ENCODE results near the gene NCKAP5.
"Not testable (repeated sequence)": the region's sequence is repeated elsewhere in the genome, so short reads cannot be mapped to it uniquely, and the experiment has no call there.

The NCKAP5 gene

DNA sequence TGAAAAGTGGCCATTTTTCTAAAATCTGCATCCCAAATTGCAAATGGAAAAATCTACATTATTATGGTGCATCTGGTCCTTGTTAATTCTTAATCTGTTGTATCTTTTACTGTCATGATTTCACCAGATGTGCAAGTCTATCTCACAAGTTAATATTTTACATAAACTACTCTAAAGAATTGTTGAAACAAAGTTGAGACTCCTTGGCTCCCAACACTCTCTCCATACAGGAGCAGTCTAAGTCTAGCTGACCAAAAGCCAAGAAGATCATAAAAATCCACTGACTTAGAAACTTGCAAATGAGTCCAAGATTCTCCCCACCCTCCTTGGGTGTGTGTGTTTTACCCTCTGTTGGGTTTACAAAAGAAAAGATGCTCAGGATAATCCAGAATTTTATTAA lies 85.1 kb downstream of the NCKAP5 start:
- DNase-seq (ENCODE audit: low read depth) = no peak
- H3K4me3 ChIP-seq (ENCODE audit: control insufficient read depth, low read depth, low read length) = no peak overlapping the region
- TF ChIP-seq, protein P1, sequence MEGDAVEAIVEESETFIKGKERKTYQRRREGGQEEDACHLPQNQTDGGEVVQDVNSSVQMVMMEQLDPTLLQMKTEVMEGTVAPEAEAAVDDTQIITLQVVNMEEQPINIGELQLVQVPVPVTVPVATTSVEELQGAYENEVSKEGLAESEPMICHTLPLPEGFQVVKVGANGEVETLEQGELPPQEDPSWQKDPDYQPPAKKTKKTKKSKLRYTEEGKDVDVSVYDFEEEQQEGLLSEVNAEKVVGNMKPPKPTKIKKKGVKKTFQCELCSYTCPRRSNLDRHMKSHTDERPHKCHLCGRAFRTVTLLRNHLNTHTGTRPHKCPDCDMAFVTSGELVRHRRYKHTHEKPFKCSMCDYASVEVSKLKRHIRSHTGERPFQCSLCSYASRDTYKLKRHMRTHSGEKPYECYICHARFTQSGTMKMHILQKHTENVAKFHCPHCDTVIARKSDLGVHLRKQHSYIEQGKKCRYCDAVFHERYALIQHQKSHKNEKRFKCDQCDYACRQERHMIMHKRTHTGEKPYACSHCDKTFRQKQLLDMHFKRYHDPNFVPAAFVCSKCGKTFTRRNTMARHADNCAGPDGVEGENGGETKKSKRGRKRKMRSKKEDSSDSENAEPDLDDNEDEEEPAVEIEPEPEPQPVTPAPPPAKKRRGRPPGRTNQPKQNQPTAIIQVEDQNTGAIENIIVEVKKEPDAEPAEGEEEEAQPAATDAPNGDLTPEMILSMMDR (IDR thresholded peaks at IDR 0.05; ENCODE audit: control insufficient read depth, insufficient read depth, low read depth, low read length, missing control alignments) = no peak

DNA sequence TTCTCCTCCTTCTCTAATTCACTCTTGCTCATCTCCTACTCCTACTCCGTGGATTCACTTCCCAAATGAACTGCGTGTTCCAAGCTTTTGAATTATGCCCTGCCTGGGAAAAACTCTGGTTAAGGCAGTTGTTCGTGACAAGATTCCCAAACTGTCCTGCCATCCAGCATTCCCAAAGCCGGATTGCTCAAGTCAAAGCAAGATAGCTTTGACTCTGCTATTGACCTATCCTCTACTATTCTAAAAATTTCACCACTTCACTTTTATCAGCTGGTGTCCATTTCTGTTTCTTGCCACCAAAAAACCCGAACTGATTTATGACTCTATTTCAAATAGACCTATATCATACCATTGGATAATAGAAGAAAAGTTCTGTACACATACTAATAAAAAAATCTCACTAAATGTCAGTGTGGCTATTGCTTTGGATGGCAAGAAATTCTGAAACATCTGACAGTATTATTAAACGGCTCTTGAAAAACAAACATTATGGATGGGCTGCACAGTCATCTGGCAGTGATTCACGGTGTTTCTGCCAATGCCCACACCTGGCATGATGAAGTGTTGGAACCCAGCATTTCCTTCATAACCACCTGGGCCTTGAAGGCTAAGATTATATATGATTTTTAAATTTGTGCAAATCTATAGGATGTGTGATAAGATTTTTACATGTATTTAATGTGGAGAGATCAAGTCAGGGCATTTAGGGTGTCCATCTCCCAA lies 87.4 kb downstream of the NCKAP5 start:
- H3K4me3 ChIP-seq (ENCODE audit: control insufficient read depth, low read depth, low read length) = no peak overlapping the region
- TF ChIP-seq, protein P1 (IDR thresholded peaks at IDR 0.05; ENCODE audit: control insufficient read depth, insufficient read depth, low read depth, low read length, missing control alignments) = no peak
- DNase-seq (ENCODE audit: low read depth) = no peak

DNA sequence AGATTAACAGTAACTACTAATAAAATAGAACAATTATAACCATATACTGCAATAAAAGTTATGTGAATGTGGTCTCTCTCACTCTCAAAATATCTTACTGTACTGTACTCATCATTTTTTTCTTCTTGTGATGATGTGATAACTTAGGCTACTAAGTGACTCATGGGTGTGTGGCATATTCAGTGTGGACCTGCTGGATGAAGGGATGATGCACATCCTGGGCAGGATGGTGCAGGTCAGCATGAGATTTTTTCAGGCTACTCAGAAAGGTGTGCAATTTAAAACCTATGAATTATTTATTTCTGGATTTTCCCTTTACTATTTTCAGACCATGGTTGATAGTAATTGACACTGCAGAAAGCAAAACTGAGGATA lies 90.7 kb downstream of the NCKAP5 start:
- TF ChIP-seq, protein P1 (IDR thresholded peaks at IDR 0.05; ENCODE audit: control insufficient read depth, insufficient read depth, low read depth, low read length, missing control alignments) = no peak
- DNase-seq (ENCODE audit: low read depth) = no peak
- no peak overlapping the region for H3K4me3 ChIP-seq (ENCODE audit: control insufficient read depth, low read depth, low read length)

DNA sequence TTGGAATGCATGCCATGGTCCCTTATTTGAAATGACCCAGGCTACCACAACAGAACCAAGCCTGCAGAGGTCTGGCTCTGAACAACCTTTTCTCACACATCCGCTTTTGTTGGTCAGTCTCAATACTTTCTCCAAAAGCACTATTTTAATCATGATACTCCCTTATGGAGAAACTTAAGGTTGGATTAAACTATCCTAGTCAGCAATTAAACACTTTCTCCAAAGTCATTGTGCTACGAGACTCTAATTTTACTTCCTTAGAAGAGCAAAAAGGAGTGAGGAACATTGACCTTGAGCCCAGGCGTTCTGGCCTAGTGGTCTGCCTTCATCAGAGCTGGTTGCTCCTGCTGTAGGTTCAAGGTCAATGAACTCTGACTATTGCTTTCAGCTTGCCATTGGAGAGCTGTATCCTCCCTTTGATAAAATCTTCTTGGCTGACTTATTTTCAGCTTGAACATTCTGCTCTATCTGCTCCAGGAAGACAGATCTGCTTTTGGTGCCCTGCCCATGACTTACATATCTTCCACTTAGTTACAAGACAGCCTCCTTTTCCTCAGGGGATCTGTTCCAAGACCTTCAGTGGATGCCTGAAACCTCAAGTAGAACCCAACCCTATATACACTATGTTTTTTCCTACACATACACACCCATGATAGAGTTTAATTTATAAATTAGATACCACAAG lies 91.2 kb downstream of the NCKAP5 start:
- TF ChIP-seq, protein P1 (IDR thresholded peaks at IDR 0.05; ENCODE audit: control insufficient read depth, insufficient read depth, low read depth, low read length, missing control alignments) = no peak
- H3K4me3 ChIP-seq (ENCODE audit: control insufficient read depth, low read depth, low read length) = no peak overlapping the region
- no peak for DNase-seq (ENCODE audit: low read depth)

DNA sequence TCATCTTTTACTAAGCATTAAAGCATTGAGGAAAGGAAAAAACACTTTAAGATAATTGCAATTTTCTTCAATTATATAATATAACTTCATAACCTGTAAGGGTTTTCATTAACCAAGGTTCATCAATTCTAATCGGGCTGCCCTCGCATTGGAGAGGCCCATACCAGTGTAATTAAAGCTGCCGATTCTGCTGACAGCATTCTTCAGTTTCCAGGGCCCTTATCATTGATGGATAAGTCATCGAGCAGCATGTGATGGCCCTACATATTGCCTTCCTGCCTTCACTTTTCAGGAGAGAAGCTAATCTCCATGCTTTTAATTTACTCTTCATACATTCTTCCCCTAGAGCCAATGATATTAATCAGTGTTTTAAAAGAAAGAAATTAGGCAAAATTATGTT lies 92.0 kb downstream of the NCKAP5 start:
- DNase-seq (ENCODE audit: low read depth) = no peak
- no peak overlapping the region for H3K4me3 ChIP-seq (ENCODE audit: control insufficient read depth, low read depth, low read length)
- TF ChIP-seq, protein P1 (IDR thresholded peaks at IDR 0.05; ENCODE audit: control insufficient read depth, insufficient read depth, low read depth, low read length, missing control alignments) = no peak

DNA sequence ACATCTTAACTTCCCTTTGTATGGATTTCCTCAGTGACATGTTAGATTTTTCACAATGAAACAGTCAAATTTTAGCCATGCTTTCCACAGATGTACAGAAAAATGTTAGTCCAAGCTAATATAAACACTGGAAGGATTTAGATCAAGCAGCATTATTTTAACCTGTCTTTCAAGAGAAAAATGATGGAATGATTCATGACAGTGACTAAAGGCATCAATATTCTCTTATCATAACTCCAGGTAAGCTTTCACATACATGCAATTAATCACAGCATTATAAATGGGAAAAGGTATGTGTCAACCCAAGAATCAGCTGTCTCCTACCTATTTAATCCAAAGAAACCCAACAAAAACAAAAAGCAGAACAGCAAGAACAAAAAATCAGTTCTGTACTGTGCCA lies 92.7 kb downstream of the NCKAP5 start:
- TF ChIP-seq, protein P1 (IDR thresholded peaks at IDR 0.05; ENCODE audit: control insufficient read depth, insufficient read depth, low read depth, low read length, missing control alignments) = no peak
- no peak overlapping the region for H3K4me3 ChIP-seq (ENCODE audit: control insufficient read depth, low read depth, low read length)
- DNase-seq (ENCODE audit: low read depth) = no peak

DNA sequence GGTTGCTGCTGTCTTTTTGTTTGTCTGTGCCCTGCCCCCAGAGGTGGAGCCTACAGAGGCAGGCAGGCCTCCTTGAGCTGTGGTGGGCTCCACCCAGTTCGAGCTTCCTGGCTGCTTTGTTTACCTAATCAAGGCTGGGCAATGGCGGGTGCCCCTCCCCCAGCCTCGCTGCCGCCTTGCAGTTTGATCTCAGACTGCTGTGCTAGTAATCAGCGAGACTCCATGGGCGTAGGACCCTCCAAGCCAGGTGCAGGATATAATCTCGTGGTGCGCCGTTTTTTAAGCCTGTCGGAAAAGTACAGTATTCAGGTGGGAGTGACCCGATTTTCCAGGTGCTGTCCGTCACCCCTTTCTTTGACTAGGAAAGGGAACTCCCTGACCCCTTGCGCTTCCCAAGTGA lies 97.8 kb downstream of the NCKAP5 start:
- H3K4me3 ChIP-seq (ENCODE audit: control insufficient read depth, low read depth, low read length); DNase-seq (ENCODE audit: low read depth): not testable (repeated sequence)
